Psoas muscle (tissue), 8 donors: ENCODE measurements around the gene MBTPS1. TPM values are rescaled to one million over a fixed set of nuclear protein-coding genes. Genes with fewer than 3 reads are reported as not detected.

Source experiments
- ATAC-seq, 4 donors: fragments of 200-7000 bp; cut with Tn5 transposase; one replicate each; pipeline ENCODE4 v1.9.1; 2020; ENCODE audit warnings: moderate library complexity in 3 of 4, mild to moderate bottlenecking in 2 of 4
- DNase-seq, 2 donors: peaks; one replicate each; pipeline ENCODE4 v3.0.0-alpha.2; 2020
- H3K27ac ChIP-seq: fragments of 200-600 bp; one replicate; pipeline ENCODE4 v1.8.0; 2022
- H3K27me3 ChIP-seq, 3 donors: fragments of 200-600 bp in 1 of 3; one replicate each; pipeline versions ENCODE4 v1.6.1 to v1.8.0; 2013 to 2022; ENCODE audit warnings: low read length in 2 of 3, mild to moderate bottlenecking in 2 of 3, moderate library complexity in 1 of 3; ENCODE audit not compliant: insufficient read depth in 3 of 3
- H3K36me3 ChIP-seq, 2 donors: fragments of 200-600 bp in 1 of 2; one replicate each; pipeline versions ENCODE4 v1.6.1 to v1.8.0; 2013 to 2022; ENCODE audit warnings: low read depth in 1 of 2, mild to moderate bottlenecking in 1 of 2, moderate library complexity in 1 of 2; ENCODE audit not compliant: insufficient read depth in 1 of 2
- H3K4me1 ChIP-seq: fragments of 200-600 bp; one replicate; pipeline ENCODE4 v1.8.0; 2022
- H3K4me3 ChIP-seq: fragments of 200-600 bp; one replicate; pipeline ENCODE4 v1.8.0; 2022; ENCODE audit warnings: mild to moderate bottlenecking
- H3K9me3 ChIP-seq: fragments of 200-600 bp; one replicate; pipeline ENCODE4 v1.8.0; 2022
- CTCF ChIP-seq: fragments of 200-600 bp; IDR thresholded peaks from one replicate; pipeline ENCODE4 v1.8.0; 2022; ENCODE audit warnings: antibody characterized with exemption
- WGBS, 3 donors: extraction: QIAGEN DNeasy Blood & Tissue Kit; methylation state at CpG; one replicate each; pipeline versions ENCODE4 v1.1.6 to v1.1.7; 2013; 5-methylcytosine and 5-hydroxymethylcytosine counted together
- intact Hi-C, 2 donors: fragments of 100-400 bp; cut with DNase I; formaldehyde crosslinking; loops; one replicate each; pipeline versions ENCODE4 v1.11.0 to v1.14.2; 2022
- polyA plus RNA-seq, 3 donors: library from polyadenylated mRNA; stranded (reverse); fragments of 200-250 nt; gene quantifications; one replicate each; pipeline ENCODE4 v1.2.3, GENCODE V29; 2013
- total RNA-seq, 4 donors: library from RNA; stranded (reverse); fragmentation: NEBNext Ultra II Directional in 2 of 4; extraction: Animal tissue kit (Norgen Biotek cat#: 25700) in 2 of 4; gene quantifications; one replicate each; pipeline versions ENCODE4 v1.2.1 to v1.2.4, GENCODE V29; 2021 to 2023
- donor health status: healthy with polysubstance abuse.
- donor health status: DM: no; HTN: no; CAD: no; lungs with moderate emphysema.
- donor health status: Bipolar disorder and iron deficiency.
- donor health status: healthy.
- donor health status: DM: yes; HTN: yes; CAD: no.
- donor health status: DM: no; HTN: no; CAD: no.
- donor health status: DM: no; HTN: no; CAD: no.
- donor health status: DM: yes; HTN: yes; CAD: no.

MBTPS1 gene
- total and polyA plus RNA-seq, 7 donors = 18.6 to 31.8 (median 28.8) TPM

GRCh38 chr16:84021488-84021887 is 95.3 kb downstream of the MBTPS1 start:
- Histone ChIP-seq H3K36me3 (no peaks in the 10 kb centered on the region), H3K9me3 (peaks cover 4% of the 10 kb centered on the region), H3K4me3 (no peak overlapping the region), H3K4me1 (no peaks in the 10 kb centered on the region), H3K27me3 (peaks cover 0 to 6% (median 0%) of the 10 kb centered on the region in 3 donors), H3K27ac (no peak overlapping the region)
- 75 to 92% (median 89%) methylated on average over 5 of the region's 5 CpGs for WGBS, 3 donors
- intact Hi-C loops = no loop called here
- no peak for DNase-seq
- no peak for ATAC-seq
- TF ChIP-seq CTCF = no peak

GRCh38 chr16:84020353-84020752 is 96.4 kb downstream of the MBTPS1 start:
- intact Hi-C loops = no loop called here
- peaks cover 4% of the 10 kb centered on the region for H3K9me3 ChIP-seq
- TF ChIP-seq CTCF = no peak
- 61 to 68% (median 62%) methylated on average over 9 of the region's 9 CpGs for WGBS, 3 donors
- no peak overlapping the region for H3K27ac ChIP-seq
- no peak overlapping the region for H3K4me3 ChIP-seq
- no peak for ATAC-seq
- H3K36me3 ChIP-seq = no peaks in the 10 kb centered on the region
- H3K27me3 ChIP-seq = peaks cover 0 to 7% (median 4%) of the 10 kb centered on the region in 3 donors
- H3K4me1 ChIP-seq = no peaks in the 10 kb centered on the region
- no peak for DNase-seq

- ATAC-seq (no peak), DNase-seq (no peak)
- intact Hi-C loops = no loop called here
- no peak overlapping the region for H3K4me3 ChIP-seq
- no peak for TF ChIP-seq CTCF
- no peak overlapping the region for H3K27ac ChIP-seq
- H3K4me1 ChIP-seq = no peaks in the 10 kb centered on the region
- no peaks in the 10 kb centered on the region for H3K36me3 ChIP-seq
- H3K9me3 ChIP-seq = peaks cover 4% of the 10 kb centered on the region
- WGBS, 3 donors = 89 to 94% (median 91%) methylated on average over 4 of the region's 4 CpGs
- peaks cover 0 to 10% (median 4%) of the 10 kb centered on the region in 3 donors for H3K27me3 ChIP-seq
Measured at GRCh38 chr16:84018710-84019109, 98.0 kb downstream of the MBTPS1 start.

GRCh38 chr16:84016477-84016876 is 100.3 kb downstream of the MBTPS1 start:
- H3K4me3 ChIP-seq = no peak overlapping the region
- TF ChIP-seq CTCF = no peak
- H3K9me3 ChIP-seq = peaks cover 1% of the 10 kb centered on the region
- H3K27me3 ChIP-seq = peaks cover 0 to 10% (median 2%) of the 10 kb centered on the region in 3 donors
- WGBS, 3 donors = 92 to 95% (median 95%) methylated on average over 12 of the region's 12 CpGs
- no peaks in the 10 kb centered on the region for H3K4me1 ChIP-seq
- intact Hi-C loops = no loop called here
- ATAC-seq (no peak), DNase-seq (no peak)
- H3K36me3 ChIP-seq = no peaks in the 10 kb centered on the region
- H3K27ac ChIP-seq = no peak overlapping the region

GRCh38 chr16:84015399-84015798 is 101.3 kb downstream of the MBTPS1 start:
- Histone ChIP-seq H3K4me3 (no peak overlapping the region), H3K4me1 (no peaks in the 10 kb centered on the region), H3K27me3 (peaks cover 0 to 10% (median under 1%) of the 10 kb centered on the region in 3 donors), H3K27ac (no peak overlapping the region), H3K36me3 (no peaks in the 10 kb centered on the region), H3K9me3 (no peaks in the 10 kb centered on the region)
- DNase-seq (no peak), ATAC-seq (no peak)
- intact Hi-C loops = no loop called here
- no peak for TF ChIP-seq CTCF
- 83 to 84% (median 84%) methylated on average over 12 of the region's 12 CpGs for WGBS, 3 donors
